CD4-positive, alpha-beta T cell treated with Interleukin-2 at 100 ng/mL for 4 hours (primary cell): ENCODE measurements around the gene RAB11FIP4.

Source experiments
- DNase-seq: peaks from one replicate; pipeline ENCODE4 v3.0.0-alpha.2; 2020; ENCODE audit warnings: low spot score

The RAB11FIP4 gene

DNA sequence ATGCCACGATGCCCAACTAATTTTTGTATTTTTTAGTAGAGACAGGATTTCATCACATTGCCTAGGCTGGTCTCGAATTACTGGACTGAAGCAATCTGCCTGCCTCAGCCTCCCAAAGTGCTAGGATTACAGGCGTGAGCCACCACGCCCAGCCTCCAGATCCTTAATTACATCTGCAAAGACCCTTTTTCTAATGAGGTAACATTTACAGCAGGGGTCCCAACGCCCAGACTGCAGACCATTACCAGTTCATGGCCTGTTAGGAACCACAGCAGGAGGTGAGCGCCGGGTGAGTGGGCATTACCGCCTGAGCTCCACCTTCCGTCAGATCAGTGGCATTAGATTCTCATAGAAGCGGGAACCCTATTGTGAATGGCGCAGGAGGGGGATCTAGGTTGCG lies 4.0 kb upstream of the RAB11FIP4 start:
- no peak for DNase-seq

DNA sequence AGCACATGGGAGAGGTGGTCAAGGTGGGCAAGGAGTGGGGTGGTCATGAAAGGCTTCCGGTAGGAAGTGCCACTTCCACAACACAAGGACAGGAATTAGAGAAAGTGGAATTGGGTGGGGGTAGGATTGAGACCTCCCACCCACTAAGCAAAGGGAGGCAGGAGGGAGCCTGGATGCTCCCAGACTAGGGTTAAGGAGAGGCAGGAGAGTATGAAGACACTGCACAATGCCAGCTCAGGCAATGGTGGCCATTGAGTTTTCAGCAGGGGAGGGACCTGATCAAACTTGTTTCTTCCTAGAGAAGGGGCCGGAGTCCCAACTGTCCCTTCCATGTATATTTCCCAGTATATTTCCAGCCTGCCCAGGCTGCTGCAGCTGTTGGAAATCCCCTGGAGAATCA lies 3.1 kb upstream of the RAB11FIP4 start:
- no peak for DNase-seq

DNA sequence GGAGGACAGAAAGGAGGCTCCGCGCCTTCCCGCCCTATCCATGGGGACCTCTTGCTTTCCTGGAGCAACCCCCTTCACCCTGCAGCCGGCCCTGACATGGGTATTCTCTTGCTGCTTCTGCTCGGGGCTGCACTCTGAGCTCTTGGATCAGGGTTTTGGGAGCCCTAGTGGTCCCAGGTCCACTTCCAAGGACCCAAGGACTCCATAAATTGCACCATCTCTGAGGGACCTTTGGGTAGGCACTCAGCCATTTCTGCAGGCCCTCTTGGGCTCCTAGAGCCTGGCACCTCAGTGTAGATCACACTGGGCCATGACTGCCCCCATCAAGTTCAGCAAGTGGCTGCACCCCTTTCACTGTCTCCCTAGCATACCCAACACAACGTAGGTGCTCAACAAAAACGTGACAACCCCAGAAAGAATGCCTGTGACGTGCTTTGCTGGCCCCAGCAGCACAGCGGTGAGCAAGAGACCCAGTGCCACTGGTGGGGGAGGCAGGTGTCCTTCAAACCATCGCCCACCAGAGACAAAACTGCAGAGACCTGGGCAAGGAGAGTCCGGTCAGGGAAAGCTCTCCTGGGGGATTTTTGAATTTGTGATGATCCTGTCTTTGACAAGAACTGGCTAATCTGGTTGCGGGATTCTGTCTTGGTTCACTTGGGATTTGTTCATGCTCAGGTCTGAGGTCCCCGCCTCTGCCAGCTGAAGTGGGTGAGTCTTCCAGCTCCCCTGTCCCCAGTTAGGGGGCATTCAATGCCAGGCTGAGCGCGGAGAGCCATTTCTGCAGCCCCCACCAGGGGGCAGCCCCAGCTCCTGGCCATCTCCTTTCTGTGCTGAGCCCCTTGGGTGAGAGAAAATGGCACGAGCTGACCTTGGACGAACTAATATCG lies 2.5 kb upstream of the RAB11FIP4 start:
- DNase-seq: peak; percentile 43

DNA sequence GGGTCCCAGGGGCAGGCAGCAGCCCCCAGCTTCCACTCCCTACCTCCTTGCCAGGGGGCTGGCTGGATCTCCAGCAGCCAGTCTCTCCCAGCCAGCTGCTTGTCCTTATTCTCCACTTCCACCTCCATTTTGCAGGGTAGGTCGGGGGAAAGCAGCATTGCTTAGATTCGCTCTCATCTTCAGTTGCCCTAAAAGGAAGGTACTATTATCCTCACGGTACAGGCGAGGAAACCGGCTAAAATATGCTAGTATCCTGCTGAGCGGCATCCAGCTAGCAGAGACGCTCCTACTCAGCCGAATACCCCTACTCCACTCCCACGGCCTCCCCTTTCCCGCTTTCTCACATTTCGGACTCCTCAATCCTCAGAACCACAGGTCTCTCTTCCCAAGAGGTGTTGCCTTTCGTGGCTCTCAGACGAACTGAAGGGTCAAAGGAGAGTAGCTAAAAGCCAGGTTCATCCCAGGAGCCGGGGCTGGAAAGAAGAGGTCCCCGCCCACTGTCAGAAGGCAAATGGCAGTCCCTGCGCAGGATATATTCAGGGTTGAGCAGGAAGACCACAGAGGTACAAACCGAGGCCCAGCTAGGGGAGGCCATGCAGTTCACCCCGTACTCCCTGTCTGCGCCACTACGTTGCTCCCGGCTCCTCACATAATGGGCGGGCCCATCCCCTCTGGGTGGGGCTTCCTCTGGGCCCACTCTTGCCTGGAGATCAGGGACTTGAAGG lies 1.7 kb upstream of the RAB11FIP4 start:
- no peak for DNase-seq

DNA sequence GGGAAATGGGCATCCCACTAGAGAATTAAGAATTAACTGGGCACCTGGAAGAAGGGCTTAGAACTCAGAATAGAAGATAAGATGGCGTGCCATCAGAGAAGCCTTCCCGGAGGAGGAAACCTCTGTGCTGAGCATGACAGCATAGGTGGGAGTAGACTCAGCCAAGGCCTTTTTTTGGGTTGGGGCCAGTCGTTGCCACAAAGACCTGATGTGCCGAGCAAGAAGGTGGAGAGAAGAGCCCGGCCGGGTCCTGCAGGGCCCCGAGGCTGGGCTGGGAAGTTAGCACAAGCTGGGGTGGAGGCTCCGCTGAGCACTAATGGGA lies 1.1 kb upstream of the RAB11FIP4 start:
- DNase-seq: no peak

DNA sequence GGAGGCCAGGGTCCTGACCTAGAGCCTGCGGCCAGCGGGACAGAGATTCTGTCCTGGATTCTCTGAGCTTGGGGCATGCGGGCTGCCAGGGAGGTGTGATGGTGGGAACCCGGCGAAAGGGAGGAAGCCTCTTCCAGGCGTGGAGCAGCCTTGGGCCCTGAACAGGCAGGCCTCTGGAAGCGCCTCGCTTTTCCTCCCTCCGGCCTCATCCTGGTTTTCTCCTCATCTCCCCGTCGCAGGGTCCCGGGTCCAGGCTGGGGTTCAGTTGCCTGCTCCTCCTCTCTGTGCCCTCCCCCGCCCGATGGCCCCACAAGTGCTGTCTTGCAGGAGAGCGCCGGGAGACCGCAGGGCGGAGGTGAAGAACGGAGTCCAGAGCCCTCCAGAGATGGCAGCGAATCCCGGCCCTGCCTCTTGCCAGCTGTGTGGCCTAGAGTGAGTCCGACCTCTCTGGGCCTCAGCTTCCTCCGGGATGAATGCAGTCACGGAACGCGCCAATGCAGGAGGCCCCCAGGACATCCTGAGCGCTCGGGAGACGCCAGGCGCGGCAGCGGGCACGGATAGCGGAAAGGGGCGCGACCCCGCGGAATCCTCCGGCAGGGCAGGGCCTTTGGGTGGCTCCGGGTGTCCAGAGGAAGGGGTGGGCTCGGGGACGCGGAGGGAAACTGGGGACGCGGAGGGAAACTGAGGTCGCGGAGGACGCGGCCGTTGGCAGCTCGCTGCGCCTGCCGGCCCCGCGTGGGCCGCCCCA lies 553 bp upstream of the RAB11FIP4 start:
- DNase-seq: no peak

DNA sequence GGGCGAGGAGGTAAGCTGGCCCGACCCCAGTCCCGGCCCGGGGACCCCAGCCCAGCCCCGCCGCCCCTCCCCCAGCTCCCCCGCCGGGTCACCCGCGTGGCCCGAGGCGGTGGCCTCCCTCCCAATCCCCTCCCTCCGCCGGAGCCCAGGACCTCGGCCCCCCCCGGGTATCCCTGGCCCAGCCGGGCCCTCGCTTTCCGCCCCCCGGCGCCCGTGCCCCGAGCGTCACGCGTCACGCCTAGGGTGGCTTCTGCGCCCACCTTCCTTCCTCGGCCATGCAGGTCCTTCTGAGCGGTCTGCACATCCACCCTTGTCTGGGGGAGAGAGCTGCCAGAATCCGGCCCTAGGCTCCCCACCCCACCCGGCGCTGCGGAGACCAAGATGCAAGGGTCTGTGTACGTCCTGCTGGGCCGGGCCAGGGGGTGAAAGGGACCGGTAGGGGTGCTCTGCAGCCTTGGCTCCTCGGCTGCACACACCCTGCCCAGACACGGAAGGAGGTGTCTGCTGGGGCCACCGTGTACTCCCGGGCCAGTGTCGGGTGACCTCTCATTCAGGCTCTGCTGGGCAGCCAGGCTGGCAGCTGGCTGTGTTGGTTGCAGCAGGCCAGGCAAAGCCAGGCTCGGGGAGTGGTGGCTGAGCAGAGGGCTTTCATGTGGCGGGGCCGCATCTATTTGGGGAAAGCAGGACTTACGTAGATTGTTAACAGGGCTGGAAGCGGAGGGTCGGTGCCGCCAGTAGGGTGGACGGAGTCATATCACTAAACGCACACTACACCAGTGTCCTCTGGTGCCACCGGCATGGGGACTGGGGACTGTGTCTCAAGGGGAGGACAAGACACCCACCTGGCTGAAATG lies 754 bp downstream of the RAB11FIP4 start:
- DNase-seq: no peak

DNA sequence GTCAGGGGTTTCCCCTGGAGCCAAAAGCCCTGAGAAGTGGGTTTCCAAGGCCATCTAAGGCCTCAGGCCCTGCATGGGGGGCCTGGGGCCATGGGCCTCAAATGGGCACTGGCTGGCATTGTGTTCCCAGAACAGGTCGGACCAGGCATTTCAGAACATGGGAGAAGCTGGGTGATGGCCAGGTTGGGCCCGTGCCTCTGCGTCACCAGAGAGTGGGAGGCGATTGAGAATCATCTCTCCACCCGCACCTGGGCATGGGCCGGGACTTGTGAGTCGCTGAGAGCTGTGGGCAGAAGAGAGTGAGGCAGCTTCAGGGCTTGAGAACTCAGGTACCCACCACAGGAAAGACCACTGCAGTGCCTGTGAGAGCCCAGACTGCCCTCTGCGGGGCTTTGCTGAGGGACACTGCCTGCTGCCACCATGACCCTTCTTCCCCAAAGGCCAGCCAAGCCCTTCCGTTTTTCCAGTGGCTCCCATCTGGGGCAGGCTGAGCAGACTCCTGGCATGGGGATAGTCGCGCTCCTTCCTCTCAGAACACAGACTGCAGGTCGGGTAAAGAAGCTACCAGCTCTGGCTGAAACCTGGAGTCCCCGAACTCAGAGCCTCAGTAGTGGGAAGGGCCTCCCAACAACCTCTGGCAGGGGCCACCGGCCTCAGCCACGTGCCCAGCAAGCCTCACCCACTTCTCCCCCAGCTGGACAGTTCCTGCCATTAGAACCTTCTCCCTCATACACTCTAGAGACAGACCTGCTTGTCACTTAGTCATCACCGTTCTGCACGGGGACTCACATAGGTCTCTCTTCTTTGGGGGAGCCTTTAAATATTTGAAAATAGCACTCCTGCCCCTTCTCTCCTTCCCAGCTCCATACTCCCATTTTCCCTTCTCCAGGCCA lies 1.6 kb downstream of the RAB11FIP4 start:
- DNase-seq: no peak

DNA sequence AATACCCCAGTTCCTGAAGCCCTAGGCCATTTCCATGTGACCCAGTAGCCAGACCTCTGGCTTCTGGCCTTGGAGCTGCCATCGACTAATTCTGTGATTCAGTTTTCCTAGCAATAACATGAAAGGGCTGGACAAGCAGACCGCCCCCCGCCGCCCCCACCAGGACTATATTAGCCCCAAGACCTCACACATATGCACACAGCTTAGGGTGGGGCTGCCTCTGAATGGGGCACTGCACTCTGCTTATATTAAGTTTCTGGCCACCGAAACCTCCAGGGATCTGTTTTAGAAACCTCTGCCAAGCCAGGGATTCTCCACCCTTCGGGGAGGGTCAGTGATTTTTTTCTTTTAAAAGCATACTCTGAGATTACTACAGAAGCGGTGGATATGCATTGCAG lies 2.3 kb downstream of the RAB11FIP4 start:
- no peak for DNase-seq

DNA sequence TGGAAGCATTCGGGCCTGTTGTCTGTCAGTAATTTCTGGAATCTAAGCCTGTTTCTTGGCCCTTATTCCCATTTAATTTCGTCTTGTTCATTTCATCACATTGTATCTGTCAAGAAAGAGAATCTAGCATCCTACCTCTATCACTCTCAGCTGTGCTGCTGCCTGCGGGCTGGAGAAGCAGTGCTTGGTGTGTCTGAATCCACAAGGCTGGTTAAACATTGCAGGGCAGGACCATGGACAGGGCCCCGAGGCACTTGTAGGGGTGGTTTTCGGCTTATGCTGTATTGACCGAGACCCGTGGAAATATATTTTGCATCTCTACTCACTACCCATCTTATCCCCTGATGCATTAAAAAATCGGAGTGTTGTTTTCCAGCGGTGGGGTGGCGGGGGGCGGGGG lies 3.1 kb downstream of the RAB11FIP4 start:
- DNase-seq: no peak

DNA sequence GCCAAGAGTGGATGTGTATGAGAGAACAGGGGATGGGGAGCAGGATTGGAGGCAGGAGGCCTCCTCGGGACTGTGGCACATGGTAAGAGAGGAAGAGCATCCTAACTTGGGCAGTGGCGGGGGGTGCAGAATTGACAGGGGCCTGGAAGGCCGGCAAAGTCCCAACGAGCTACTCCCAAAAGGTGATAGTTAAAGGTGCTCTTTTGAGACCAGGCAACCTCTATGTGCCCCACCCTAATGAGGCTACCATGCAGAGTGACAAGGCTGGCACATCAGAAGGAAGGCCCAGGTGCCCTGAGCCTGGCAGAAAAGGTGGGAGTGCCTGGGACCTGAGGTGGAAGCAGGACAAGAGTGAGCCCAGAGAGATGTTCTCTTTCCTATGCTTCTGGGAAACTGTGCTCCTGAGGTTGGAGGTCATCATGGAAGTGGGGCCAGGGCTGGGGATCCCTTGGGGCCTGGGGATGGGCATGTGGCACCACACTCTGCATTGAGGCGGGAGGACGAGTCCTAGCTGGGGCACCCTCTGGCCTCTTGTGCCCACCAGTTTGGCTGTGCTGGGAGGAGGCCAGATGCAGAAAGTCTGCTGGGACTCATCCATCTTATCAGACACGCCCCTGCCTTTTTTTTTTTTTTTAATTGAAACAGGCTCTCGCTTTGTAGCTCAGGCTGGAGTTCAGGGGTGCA lies 5.9 kb downstream of the RAB11FIP4 start:
- DNase-seq: no peak

DNA sequence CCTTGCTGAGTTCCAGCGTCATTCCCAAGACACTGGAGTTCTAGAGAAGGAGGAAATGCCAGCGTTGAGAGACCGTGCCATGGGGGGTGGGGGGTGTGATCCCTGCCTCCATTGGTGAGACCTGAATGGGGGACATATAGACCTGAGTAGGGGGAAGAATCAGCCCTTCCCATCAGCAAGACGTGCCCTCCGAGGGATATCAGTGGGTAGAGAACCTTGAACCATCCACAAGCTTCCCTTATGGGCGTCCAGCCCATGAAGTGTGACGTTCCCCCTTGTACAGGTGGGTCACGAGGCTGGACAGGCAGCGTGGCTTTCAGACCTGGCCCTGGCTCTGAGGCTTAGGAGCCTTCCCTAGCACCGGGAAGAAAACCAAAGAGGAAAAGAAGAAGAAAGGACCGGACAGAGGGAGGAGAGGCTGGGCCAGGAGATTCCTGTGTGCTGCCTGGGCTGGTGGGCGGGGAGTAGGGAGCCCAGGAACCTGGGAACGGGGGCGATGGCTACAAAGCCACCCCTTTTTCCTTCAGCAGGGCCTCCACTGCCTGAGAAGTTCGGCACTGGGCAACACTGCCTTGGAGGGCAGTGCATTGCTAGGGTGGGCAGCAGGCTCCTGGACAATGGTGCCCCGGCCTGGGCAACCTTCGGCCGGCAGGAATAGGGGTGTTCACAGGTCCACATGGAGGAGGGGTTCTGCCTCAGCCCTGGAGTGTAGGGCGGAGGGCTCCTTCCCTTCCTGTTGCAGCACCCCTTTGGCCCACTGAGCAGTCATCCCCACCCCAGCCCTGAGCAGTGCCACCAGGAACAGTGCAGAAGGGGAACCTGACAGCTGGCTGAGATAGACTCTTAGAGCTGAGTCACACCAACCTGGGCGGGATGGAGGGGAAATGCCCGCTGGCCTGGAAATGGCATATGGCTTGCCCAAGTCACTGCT lies 7.2 kb downstream of the RAB11FIP4 start:
- no peak for DNase-seq

DNA sequence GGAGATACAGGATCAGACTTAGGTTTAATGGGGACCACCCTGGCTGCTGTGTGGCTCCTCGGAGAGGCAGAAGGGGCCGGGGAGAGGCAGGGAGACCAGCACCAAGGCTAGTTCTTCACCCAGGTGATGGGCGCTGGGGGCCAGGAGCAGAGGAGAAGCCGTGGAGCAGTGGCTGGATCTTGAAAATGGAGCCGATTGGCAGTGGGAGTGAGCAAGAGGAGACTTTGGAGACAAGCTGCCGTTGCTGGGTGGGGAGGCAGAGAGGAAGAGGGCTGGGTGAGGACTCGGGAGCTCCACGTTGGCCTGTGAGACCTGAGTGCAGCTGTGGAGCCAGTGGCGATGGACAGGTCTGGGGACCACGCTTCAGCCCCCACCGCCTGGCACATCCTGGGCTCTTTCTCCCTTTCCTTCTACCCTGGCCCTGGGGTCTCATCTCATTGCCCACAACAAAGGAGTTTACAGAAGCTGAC lies 9.0 kb downstream of the RAB11FIP4 start:
- no peak for DNase-seq

DNA sequence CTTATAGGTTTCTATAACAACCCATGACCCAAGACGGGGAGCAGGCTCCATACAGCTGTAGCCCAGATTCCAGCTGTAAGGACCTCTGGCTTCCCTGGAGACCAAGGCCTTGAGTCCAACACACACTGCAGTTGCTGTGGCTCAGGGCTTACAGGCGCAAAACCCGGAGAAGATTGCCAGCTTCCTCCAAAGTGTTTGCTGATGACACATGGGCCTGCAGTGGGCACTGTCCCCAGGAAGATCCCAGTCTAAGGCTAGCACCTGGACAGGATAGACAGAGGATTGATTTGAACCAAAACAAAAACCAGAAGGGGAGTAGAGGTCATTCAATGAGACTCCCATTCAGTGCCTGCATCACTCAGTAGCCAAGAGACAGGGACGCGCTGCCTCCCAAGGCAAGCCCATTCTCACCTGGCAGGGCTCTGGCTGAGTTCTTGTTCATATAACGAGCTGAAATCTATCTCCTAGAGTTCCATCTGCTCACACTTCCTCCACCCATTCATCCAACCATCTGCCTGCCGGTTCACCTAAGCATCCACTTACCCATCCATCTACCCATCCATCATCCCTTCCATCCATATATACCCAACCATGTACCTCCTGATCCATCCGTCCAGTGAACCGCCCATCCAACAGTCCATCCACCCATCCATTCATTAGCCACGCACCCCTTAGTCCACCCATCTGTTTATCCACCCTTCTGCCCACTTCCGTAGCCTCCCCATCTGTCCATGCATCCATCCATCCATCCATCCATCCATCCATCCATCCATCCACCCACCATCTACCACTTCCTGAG lies 10.2 kb downstream of the RAB11FIP4 start:
- DNase-seq: no peak

DNA sequence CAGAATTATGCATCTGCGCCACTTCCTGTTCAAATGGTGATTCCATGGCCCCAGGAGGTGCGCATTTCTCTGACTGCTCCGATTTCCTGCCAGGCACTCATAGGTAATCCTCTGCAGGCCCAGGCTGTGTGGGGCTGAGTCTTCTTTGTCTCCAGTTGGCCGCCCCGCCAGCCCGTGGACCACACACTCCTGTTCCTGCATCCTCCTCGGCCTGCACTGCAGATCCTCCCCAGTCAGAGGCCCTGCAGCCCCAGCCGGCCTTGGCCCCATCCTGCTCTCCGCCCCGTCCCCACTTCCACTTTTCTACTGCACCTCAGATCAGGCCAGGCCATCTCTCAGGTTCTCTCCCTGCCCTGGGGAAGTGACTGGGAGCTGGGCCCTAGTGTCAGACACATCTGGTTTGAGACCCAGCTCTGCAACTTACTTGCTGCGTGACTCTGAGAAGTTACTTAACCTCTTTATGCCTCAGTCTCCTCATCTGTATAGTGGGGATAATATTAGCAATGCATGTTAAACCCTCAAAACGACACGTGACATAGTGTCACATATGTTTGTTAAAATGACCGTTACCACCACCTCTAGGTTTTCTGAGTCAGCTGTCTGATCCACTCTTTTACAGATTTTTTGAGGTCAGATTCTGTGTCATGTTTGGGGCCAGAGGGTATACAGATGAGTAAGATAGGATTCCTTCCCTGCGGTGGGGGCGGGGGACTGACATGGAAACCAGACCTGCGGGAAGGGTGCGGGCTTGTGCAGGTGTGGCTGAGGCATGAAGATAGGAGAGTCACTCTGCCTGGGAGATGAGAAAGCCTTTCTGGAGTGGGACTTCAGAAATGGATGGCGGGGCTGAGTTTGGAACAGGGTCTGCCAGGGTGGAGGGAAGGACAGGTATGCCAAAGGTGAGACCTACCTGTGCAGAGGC lies 12.8 kb downstream of the RAB11FIP4 start:
- DNase-seq: no peak

DNA sequence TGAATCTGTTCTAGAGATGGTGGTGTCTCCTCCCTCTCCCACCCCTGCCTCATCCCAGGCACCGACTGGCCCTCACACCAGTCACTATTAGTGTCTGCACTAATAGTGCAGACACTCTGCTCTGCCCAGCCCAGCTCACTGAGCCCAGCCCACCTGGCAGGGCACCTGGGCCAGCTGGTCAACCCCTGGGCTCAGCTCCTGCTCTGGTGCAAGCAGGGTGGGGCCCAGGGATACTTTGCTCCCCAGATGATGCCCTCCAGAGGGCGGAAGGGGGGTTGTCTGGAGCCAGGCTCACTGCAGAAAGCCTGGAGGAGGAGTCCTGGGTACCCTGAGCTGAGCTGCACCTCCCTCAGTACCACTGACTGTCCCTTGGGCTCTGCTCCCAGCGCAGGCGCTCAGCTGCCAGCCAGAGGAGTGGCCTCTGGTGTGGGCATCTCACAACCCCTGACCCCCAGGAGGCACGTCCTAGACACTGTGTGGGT lies 14.5 kb downstream of the RAB11FIP4 start:
- DNase-seq: no peak

DNA sequence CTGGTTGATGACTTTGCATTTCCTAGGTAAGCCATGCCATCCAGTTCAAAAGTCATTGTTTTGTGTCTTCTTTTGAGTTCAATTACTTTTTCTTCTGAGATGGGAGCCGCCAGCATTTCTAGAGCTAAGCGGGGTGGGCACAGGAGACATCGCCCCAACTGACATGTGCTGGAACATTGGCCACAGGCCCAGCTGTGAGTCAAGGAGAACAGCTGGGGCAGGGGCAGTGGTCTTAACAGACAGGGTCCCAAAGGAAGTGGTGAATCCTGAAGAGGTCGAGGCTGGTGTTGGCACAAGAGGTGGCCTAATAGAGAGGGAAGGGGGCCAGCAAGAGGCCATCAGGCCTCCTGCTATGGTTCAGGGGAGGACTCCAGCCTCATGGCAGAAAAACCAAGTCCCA lies 17.1 kb downstream of the RAB11FIP4 start:
- DNase-seq: no peak
